ENCODE data around the gene FAM149A. TPM values are rescaled to one million over a fixed set of nuclear protein-coding genes. Genes with fewer than 3 reads are reported as not detected.

FAM149A gene
- total and polyA plus RNA-seq, 2 experiments from 2014 or later = 10.8 to 13.3 TPM

- Mint-ChIP-seq H3K4me1 (peaks cover 30% of the 10 kb centered on the region), H3K27me3 (ENCODE audit: insufficient read depth, low read depth, poor library complexity) (peaks cover 12% of the 10 kb centered on the region), H3K36me3 (ENCODE audit: low read depth) (peaks cover 9% of the 10 kb centered on the region; the same call in 1 of the 3 replicates), H3K4me3 (no peak overlapping the region), H3K9me3 (no peaks in the 10 kb centered on the region), H3K27ac (no peak overlapping the region)
- no peak overlapping the region for H3K4me2 ChIP-seq
- no peaks in the 10 kb centered on the region for H3K9me2 ChIP-seq (ENCODE audit: insufficient read depth)
- H4K20me1 ChIP-seq (replicated peaks; ENCODE audit: insufficient read depth) = no peaks in the 10 kb centered on the region
- no peaks in the 10 kb centered on the region for H3K36me3 ChIP-seq (ENCODE audit: insufficient read depth)
- TF ChIP-seq POLR2AphosphoS5 (IDR thresholded peaks at IDR 0.05; ENCODE audit: low read depth) = no peak
- TF ChIP-seq CREB1 (CRISPR knock-in tag; IDR thresholded peaks at IDR 0.05; ENCODE audit: low read depth) = no peak
- TF ChIP-seq ZNF462 (CRISPR knock-in tag; IDR thresholded peaks at IDR 0.05) = no peak
- no peak for TF ChIP-seq NANOG (IDR thresholded peaks at IDR 0.05; ENCODE audit: borderline replicate concordance)
- peak; percentile 68 to 77 for TF ChIP-seq CTCF (conservative IDR thresholded peaks at IDR 0.05; ENCODE audit: low read depth in 2 of 2)
- TF ChIP-seq ZNF331 (CRISPR knock-in tag; IDR thresholded peaks at IDR 0.05; ENCODE audit: low read depth) = no peak
- ATAC-seq = peak; percentile 80
- H3K27ac ChIP-seq (ENCODE audit: low read depth) = no peak overlapping the region
- H3F3A ChIP-seq (replicated peaks; ENCODE audit: low read depth) = 0 out of 2 replicates have a peak, but pooled peaks cover 3% of the 10 kb centered on the region
- no peak overlapping the region for H3K4me3 ChIP-seq
- peaks cover 35% of the 10 kb centered on the region for H3K4me1 ChIP-seq (ENCODE audit: insufficient read depth)
- no peak overlapping the region for H2AFZ ChIP-seq
- H3K27me3 ChIP-seq (ENCODE audit: insufficient read depth) = peaks cover 24% of the 10 kb centered on the region
- peak; percentile 80 for DNase-seq (ENCODE audit: low spot score)
- no peaks in the 10 kb centered on the region for H3K79me2 ChIP-seq (replicated peaks; ENCODE audit: insufficient read depth)
Measured at GRCh38 chr4:186149872-186150271, 45.4 kb downstream of the FAM149A start.
